Activated CD4-positive, CD25-positive, alpha-beta regulatory T cell treated with anti-CD3 and anti-CD28 coated beads, Interleukin-2, amount 50 U/mL, for 72 hours (primary cell): ENCODE measurements around the gene RTN1.
"Not testable (repeated sequence)": the region's sequence is repeated elsewhere in the genome, so short reads cannot be mapped to it uniquely, and the experiment has no call there.

Experiments used
- DNase-seq: peaks from one replicate; pipeline ENCODE4 v3.0.0; 2021

The RTN1 gene

DNA sequence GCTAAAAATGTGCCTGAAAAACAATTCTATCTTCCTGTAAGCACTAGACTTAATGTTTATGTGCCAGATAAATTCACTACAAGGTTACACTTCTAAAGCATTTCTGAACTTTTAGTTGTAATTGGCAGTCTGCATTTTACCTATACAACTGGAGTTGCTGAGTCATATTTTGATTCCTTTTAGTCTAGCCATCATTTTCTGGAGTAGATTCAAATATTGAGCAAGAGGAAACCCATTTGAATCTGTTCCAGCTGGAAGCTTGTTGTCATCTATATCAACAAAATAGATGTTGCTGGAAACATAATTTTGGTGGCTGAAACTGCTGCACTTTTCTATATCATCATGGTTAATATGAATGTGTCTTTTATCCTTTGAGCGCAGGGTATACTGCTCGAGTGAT, 171.8 kb downstream of the RTN1 start:
- DNase-seq = no peak

DNA sequence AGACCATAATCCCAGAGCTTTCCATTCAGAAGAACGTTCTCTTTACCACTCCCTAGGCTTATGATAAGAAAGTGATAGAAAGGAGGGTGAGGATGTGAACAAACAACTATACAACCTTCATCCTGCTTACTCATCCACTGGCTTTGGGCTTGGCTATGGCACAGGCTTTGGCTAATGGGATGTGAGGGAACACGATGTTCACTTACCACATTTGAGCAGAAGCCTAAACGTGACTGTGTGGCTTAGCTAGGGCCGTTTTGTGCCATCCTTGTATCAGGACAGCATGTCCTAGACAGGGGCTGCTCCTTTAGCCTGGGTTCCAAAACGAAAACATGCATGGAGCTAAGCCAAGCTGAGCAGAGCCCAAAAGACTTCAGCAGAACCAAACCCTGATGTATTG, 175.4 kb downstream of the RTN1 start:
- DNase-seq = no peak

DNA sequence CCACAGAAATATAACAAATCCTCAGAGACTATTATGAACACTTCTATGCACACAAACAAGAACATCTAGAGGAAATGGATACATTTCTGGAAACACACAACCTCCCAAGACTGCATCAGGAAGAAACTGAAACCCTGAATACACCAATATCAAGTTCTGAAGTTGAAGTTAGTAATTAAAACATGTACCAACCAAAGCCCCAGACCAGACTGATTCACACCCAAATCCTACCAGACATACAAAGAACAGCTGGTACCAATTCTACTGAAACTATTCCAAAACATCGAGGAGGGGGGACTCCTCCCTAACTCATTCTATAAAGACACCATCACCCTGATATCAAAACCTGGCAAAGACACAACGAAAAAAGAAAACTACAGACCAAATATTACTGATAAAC, 179.3 kb downstream of the RTN1 start:
- DNase-seq = no peak

DNA sequence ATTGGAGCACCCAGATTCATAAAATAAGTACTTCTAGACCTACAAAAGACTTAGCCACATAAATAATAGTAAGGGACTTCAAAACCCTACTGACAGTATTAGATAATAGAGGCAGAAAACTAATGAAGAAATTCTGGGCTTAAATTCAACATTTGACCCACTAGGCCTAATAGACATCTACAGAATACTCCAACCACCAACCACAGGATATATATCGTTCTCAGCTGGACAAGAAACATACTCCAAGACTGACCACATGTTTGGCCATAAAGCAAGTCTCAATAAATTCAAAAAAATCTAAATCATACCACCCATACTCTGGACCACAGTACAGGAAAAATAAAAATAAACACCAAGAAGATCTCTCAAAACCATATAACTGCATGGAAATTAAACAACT, 180.2 kb downstream of the RTN1 start:
- no peak for DNase-seq

DNA sequence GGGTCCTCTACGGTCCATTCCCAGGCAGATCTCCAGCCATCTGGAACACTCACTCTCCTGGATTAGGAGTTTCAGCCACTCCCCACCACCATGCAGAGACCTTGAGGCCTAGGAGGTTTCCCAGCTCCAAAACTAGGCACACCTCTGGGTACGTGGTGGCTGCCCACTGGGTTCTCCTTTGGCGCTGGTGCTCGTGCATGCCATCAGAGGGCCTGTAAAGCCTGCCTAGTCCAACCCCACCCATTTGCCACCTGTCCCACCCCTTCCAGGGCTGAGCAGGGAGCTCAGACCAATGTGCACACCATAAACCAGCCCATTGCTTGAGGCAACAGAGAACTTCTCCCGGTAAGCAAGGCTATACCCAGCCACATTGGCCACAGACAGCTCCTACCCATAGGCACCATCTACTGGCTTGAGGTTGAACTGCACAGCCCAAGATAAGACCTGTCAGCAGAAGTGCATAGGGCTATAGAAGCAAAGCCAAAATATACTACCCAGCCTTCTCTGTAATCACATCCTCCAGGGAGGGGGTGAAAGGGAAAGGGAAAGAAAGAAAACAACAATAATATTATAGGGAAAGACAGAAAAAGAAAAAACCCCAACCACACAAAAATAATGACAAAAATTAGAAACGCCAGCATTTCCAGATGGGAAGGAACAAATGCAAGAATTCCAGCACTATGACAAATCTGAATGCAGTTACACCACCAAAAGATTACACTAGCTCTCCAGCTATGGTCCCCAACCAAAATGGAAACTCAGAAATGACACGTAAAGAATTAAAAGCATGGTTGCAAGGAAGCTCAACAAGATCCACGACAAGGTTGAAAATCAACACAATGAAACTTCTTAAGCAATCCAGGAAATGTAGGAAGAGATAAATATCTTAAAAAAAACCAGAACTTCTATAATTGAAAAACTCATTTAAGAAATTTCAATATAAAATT, 182.1 kb downstream of the RTN1 start:
- no peak for DNase-seq

DNA sequence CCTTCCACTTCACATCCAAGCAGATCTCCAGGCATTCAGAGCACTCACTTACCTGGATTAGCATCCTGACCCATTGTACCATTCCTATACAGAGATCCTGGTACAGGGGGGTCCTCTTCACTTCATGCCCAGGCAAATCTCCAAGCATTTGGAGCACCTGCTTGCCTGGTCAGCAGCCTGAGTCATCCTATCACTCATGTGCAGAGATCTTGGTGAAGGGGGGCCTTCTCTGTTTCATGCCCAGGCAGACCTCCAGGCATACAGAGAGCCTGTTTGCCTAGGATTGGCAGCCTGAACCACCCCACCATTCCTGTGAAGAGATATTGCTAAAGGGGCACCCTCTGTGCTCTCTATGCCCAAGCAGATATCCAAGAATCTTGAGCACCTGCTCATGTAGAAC, 182.9 kb downstream of the RTN1 start:
- no peak for DNase-seq

DNA sequence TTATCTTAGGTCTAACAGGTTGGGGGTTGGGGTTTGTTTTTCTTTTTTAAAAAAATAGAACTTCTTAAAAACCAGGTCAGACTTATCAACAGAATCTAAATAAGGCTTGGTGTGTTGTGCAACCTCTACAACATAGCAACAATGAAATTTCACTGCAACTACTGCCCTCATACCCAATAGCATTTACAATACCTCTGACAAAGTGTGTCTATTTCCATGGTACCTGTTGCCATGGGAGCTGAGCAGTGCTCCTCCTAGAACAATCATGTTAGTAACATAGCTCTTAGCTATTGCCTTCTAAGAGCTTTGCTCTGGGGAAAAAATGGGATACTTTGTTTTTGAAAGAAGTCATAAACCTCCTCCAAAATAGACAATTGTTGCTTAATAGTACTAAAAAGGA, 190.7 kb downstream of the RTN1 start:
- no peak for DNase-seq

DNA sequence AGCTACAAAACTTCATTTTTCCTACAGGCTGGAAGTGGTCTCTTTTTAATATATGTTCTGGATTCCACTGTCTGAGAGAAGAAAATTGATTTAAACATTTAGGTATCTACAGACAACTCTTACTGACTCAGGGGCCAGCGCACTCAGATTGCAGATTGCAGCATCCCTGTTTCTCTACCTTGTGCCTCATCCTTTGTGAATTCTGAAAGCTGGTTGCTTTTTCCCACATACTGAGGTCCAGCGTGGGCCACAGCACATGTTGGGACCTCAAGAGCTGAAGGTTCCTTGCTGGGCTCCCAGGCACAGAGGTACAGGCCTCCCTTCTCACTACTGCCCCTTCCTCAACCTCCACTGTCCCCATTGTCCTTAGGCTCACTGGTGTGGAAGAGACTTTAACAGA, 192.2 kb downstream of the RTN1 start:
- DNase-seq = no peak

DNA sequence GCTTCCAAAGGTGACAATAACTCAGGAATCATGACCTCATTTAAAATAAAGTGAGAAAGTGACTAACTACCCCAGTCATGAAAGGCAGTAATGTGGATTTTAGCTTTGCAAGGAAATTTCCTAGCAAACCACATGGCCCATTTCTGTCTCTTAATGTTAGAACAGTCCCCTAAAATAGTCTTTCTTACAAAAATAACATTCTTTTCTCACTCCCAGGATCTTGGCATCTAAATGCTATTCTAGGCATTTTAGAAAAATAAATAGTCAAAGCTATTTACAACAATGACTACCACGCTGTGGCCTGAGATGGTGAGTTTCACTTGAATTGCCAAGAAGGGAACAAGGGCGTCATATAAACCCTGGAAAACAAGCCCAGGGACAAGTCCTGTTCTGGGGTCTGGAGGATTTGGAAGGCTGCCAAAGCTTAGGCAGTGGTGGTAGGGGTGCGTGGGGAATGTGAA, 192.8 kb downstream of the RTN1 start:
- no peak for DNase-seq

DNA sequence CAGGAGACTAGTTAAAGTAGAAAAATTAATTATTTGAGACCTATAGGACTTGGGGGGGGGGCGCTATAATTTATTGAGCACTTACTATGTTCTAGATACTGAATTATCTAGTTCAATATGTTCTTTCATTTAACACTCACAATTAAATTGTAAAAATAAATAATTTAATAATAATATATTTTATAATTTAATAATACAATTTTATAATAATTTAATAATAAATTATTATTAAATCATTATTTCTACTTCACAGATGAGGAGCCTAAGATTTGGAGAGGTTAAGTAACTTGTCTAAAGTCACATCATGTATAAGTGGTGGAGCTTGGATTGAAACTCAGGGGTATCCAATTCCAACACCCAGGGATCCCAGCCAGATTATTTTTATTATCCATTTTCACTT, 195.2 kb downstream of the RTN1 start:
- no peak for DNase-seq

DNA sequence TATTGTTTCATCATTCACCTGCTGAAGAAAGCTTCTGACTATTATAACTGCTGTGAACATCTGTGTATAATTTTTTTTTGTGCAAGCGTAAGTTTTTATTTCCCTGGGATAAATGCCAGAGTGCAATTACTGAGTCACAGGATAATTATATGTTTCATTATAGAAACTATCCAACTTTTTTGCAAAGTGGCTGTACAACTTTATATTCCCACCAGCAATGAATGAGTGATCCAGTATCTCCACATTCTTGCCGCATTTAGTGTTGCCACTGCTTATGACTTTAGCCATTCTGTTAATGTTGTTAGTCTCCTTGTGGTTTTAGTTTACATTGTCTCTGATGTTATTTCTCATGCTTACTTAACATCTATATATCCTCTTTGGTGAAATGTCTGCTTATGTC, 205.8 kb downstream of the RTN1 start:
- no peak for DNase-seq

DNA sequence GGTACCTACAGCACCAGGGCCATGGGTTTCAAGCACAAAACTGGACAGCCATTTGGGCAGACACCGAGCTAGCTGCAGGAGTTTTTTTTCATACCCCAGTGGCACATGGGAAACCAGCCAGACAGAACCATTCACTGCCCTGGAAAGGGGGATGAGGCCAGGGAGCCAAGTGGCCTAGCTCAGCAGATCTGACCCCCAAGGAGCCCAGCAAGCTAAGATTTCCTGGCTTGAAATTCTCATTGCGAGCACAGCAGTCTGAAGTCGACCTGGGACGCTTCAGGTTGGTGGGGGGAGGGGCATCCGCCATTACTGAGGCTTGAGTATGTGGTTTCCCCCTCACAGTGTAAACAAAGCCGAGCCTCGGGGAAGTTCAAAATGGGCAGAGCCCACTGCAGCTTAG, 212.8 kb downstream of the RTN1 start:
- no peak for DNase-seq

DNA sequence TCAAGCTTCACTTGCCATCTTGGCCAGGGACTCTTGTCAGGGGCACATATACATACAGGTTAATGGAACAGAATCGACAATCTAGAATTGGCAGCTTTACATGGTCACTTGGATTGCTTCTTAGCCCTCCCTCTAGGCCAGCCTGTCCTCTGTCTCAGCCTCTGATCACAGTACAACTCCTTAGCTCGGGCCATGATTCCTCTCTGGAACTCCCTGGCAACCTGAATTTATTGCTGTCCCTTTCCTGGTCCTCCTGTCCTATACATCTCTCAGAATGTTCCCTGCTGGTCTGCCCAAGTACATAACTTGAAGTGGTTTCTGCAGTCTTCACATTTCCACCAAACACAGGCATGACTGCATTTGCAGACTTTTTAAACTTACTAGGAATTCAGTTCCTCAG, 214.1 kb downstream of the RTN1 start:
- no peak for DNase-seq

DNA sequence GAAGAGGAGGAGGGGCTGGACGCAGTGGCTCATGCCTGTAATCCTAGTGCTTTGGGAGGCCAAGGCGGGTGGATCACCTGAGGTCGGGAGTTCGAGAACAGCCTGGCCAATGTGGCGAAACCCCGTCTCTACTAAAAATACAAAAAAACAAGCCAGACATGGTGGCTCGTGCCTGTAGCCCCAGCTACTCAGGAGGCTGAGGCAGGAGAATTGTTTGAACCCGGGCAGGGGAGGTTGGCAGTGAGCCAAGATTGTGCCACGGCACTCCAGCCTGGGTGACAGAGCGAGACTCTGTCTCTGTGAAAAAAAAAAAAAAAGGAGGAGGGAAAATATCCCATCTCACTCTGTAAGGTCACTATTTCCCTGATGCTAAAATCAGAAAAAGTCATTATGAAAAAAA, 216.4 kb downstream of the RTN1 start:
- DNase-seq = not testable (repeated sequence)

DNA sequence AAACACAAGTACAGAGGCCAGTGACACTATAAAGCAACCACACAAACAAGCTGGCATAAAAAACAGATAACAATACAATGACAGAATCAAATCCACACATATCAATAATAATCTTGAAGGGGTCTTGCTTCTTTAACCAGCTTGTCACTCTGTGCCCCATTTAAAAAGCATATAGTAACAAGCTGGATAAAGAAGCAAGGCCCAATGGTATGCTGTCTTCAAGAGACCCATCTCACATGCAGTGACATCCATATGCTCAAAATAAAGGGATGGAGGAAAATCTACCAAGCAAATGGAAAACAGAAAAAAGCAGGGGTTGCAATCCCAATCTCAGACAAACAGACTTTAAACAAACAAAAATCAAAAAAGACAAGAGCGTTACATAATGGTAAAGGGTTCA, 223.7 kb downstream of the RTN1 start:
- DNase-seq = not testable (repeated sequence)

DNA sequence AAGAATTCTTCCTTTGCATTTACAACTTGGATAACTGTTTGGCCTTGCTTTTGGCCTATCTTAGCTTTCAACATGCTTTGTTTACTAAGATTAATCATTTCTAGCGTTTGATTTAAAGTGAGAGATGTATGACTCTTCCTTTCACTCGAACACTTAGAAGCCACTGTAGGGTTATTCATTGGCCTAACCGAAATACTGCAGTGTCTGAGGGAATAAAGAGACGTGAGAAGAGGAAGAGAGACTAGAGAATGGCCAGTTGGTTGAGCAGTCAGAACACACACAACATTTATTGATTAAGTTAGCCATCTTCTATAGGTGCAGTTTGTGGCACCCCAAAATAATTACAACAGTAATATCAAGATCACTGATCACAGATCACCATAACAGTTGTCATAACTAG, 231.7 kb downstream of the RTN1 start:
- DNase-seq = no peak

DNA sequence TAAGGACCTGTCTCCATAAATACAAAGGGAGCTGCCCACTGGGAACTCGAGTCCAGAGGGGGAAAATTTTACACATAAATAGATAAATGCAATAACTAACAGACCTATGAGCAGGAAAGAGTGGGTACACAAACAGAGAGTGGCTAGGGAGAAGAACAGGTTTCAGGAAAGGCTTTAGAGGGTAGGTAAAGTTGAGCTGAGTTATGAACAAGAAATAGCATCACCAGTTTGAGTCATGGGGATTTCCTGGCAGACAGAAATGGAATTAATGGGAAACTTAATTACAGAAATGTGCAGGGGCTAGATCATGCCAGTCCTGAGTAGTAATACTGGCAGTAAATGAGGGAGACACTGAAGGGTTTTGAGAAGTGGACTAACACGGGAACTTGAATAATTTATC, 236.0 kb downstream of the RTN1 start:
- no peak for DNase-seq

DNA sequence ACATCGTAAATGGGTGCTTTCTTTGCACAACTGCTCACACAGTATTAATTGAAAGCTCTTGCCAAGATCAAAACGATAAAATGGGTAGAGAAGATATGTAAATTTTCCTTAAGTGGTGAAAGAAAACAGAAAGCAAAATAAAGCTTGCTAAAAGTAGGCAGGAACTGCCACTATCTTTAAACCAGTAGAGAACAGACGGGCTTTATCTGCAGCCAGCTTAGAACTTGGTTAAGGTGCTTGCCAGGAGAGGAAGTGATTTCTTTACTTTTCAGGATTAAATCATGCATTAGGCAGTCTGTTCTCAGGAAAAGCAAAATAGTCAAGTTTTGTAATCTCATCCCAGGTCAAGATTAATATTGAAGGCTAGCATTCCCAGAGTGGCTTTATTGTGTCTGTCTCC, 237.1 kb downstream of the RTN1 start:
- DNase-seq = no peak

DNA sequence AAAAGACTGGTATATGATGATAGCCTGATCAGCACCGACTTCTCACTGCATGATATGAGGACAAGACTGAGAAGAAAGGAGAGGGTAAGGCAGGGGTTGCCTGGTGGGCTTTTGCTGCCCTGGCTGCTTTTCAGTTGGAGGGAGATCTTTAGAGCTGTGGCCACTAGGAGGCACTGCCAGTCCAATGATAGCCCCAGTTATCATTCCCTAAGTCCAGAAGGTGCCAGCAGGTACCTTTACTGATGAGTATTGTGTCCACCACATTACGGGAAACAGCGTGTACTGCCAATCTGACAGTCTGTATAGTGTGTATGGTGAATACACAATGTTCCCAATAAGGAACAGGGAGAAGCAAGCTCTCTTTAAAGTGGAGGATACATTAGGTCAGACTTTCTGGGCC, 238.2 kb downstream of the RTN1 start:
- no peak for DNase-seq

DNA sequence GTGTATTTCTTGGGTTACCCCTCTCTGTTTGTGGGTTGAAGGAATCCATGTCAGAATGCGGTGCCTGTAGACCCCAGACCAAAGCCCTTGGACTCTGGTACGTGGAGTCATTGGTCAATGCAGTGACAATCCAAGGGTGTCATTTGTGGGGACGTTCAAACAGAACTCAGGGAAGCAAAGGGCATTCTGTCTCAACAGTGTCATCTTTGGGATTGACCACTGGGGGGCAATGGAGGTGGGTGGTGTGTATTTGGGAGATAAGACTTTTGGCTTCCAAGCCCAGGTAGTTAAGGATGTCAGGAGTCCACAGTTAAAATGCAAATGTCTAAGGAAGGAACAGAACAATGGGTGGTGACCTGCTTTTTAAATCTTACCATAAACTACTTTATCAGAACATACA, 239.3 kb downstream of the RTN1 start:
- DNase-seq = no peak

DNA sequence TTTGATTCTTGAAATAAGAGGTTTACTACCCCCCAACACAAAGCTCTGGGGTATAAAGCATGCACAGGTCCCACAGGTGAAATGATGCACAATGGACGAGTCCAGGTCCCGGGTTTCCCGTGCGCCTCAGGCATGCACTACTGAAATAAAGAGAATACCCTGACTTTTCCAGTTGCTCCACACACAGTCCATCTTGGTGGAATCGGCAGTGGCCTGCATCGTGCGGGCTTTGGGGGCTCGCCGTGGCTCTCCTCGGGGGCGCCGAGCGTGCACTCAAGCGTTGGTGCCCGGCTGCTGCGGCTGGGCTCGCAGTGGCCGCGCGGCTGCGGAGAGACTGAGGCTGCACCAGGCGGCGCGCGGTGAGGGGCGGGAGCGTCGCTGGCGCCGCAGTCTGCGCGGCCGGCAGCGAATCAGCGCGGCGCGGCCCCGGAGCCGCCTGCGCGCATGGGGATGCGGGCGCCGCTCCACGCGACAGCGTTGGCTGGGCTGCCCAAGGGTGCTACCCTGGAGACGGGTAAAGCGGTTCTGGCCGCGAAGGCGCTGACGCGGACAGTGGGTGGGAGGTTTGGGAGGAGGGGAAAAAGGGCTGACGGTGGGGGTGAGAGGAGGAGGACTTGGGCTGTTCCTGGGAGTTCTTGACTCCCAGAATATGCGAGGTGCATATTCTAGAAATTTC, 240.2 kb downstream of the RTN1 start:
- DNase-seq = no peak

DNA sequence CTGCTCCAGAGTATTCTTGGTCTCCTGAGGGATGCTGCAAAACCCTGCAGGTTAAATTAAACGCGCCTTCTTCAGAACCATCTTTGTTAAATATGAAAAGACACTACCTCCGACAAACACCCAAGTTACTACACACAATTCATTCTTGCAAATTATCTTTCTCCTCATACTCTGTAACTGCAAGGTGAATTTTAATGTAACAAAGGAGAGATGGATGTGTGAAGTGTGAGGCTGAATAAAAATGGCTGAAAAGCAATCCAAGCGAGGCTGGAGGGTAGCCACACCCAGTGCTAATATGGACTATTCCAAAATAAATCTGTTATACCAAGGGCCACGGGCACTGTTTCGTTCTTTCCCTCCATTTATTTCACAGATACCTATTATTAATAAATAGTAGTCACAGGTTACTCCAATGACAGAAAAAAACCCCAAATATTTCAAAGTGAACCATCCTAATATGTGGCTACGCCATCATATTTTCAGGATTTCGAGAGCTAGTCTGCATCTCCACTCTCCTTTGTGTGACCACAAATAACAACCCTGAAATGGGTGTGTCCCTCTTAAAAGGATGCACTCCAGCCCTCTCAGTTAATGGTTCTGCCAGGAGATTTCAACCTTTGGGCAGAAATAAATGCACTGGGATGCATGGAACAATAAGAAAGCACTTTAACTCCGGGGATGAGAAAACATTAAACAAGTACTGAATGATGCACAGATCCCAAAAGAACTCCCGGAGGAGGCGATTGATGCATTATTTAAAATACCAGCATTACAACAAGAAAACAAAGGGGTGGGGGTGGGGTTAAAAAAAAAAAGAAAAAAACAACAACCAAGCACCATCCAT, 240.9 kb downstream of the RTN1 start:
- no peak for DNase-seq

DNA sequence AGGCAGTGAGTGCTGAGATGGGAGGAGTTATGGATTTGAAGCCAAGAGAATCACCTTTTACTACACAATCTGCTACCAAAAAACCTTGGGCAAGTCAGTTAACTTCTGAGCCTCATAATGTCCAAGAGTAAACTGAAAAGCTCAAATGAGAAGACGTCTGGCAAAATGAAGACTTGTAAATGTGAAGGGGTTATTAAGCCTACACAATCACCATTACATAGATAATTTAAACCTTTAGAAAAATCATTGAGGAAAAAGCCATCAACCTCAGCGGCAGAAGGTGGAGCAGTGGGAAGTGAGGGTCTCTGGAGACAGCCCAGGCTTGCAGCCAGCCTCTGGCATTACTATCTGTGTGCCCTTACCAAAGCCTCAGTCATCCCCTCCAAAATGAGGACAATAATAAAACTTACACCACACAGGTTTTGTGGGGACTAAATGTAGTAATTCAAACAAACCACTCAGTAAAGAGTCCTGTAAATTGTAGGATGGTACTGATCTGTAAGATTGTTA, 243.5 kb downstream of the RTN1 start:
- DNase-seq = no peak
